HG02678 (cell line): ENCODE data around the gene ARHGAP27.

Experiments
- ATAC-seq: cut with Tn5 transposase; IDR thresholded peaks from one replicate; pipeline ENCODE4 v1.9.1; 2021; ENCODE audit warnings: mild to moderate bottlenecking, moderate library complexity; ENCODE audit not compliant: unreplicated experiment

Gene ARHGAP27

GRCh38 chr17:45430738-45431530 is 1.7 kb downstream of the ARHGAP27 start:
- ATAC-seq: peak; percentile 26

GRCh38 chr17:45430006-45430737 is 2.5 kb downstream of the ARHGAP27 start:
- no peak for ATAC-seq

GRCh38 chr17:45429339-45430005 is 3.2 kb downstream of the ARHGAP27 start:
- ATAC-seq: no peak

- no peak for ATAC-seq
These were observed 3.7 kb downstream of the ARHGAP27 start for GRCh38 chr17:45428931-45429338.

GRCh38 chr17:45428050-45428617 is 4.5 kb downstream of the ARHGAP27 start:
- peak; percentile 46 for ATAC-seq

GRCh38 chr17:45427181-45427835 is 5.4 kb downstream of the ARHGAP27 start:
- no peak for ATAC-seq

- no peak for ATAC-seq
These were observed 6.1 kb downstream of the ARHGAP27 start for GRCh38 chr17:45426561-45426960.

- no peak for ATAC-seq
These were observed 6.7 kb downstream of the ARHGAP27 start for GRCh38 chr17:45425984-45426413.

- no peak for ATAC-seq
These were observed 7.3 kb downstream of the ARHGAP27 start for GRCh38 chr17:45425125-45425983.

GRCh38 chr17:45424769-45425124 is 7.9 kb downstream of the ARHGAP27 start:
- ATAC-seq: no peak

GRCh38 chr17:45423975-45424335 is 8.7 kb downstream of the ARHGAP27 start:
- no peak for ATAC-seq

GRCh38 chr17:45423304-45423974 is 9.2 kb downstream of the ARHGAP27 start:
- no peak for ATAC-seq

GRCh38 chr17:45414990-45415881 is 17.4 kb downstream of the ARHGAP27 start:
- no peak for ATAC-seq

GRCh38 chr17:45413498-45413923 is 19.2 kb downstream of the ARHGAP27 start:
- no peak for ATAC-seq

GRCh38 chr17:45411348-45412105 is 21.1 kb downstream of the ARHGAP27 start:
- ATAC-seq: no peak

GRCh38 chr17:45410144-45411091 is 22.3 kb downstream of the ARHGAP27 start:
- ATAC-seq: peak; percentile 50
